Body of pancreas (tissue), 4 donors: ENCODE measurements around the gene MPHOSPH8. TPM values are rescaled to one million over a fixed set of nuclear protein-coding genes. Genes with fewer than 3 reads are reported as not detected.

Experiments used
- ATAC-seq: fragments of 150-250 bp; one replicate; pipeline ENCODE4 v1.9.1; 2016
- DNase-seq, 4 donors: peaks; one replicate each; pipeline ENCODE4 v3.0.0-alpha.2; 2019
- H3K27ac ChIP-seq, 4 donors: fragments of 200-600 bp; sonication (generic); 1 replicate in 3 of 4; 2 replicates in 1 of 4; pipeline versions ENCODE4 v1.5.1 to v1.6.1; 2016 to 2019; ENCODE audit warnings: mild to moderate bottlenecking in 1 of 4, mixed read lengths in 1 of 4, moderate library complexity in 1 of 4
- H3K27me3 ChIP-seq, 2 donors: fragments of 200-600 bp; sonication (generic); one replicate each; pipeline ENCODE4 v1.6.0; 2016; ENCODE audit warnings: mild to moderate bottlenecking in 1 of 2
- H3K36me3 ChIP-seq, 2 donors: fragments of 200-600 bp; sonication (generic); replicated peaks in 1 of 2; 2 replicates each; pipeline ENCODE4 v1.5.1; 2016; ENCODE audit warnings: low read depth in 2 of 2; ENCODE audit not compliant: insufficient read depth in 1 of 2
- H3K4me1 ChIP-seq: fragments of 200-600 bp; sonication (generic); one replicate; pipeline ENCODE4 v1.6.0; 2016
- H3K4me3 ChIP-seq, 2 donors: fragments of 200-600 bp; sonication (generic); 1 replicate in 1 of 2; 2 replicates in 1 of 2; pipeline ENCODE4 v1.5.1; 2016 to 2019
- H3K9me3 ChIP-seq, 3 donors: fragments of 200-600 bp; sonication (generic); 1 replicate in 2 of 3; 2 replicates in 1 of 3; pipeline ENCODE4 v1.5.1; 2016
- CTCF ChIP-seq, 7 experiments: fragments of 450-650 bp in 4 of 7; fragments of 200-600 bp in 3 of 7; sonication (generic) in 3 of 7; IDR thresholded peaks; one replicate each; pipeline ENCODE4 v1.5.1; 2016 to 2019; ENCODE audit warnings: antibody characterized with exemption in 7 of 7
- POLR2A ChIP-seq, 3 donors: fragments of 450-650 bp; IDR thresholded peaks; one replicate each; pipeline ENCODE4 v1.6.1; 2016; ENCODE audit warnings: antibody characterized with exemption in 3 of 3, mild to moderate bottlenecking in 2 of 3
- WGBS, 2 donors: methylation state at CpG; one replicate each; pipeline ENCODE4 v1.1.5; 2017; 5-methylcytosine and 5-hydroxymethylcytosine counted together
- intact Hi-C: fragments of 100-400 bp; cut with DNase I; formaldehyde crosslinking; loops from one replicate; pipeline ENCODE4 v1.15.1; 2023
- total RNA-seq, 2 donors: library from RNA; depleted of rRNA; stranded (reverse); fragments of >200 nt; gene quantifications; one replicate each; pipeline ENCODE4 v1.1.0, GENCODE V29; 2016

MPHOSPH8 gene
- total RNA-seq, 2 donors from 2014 or later: 18.7 to 23.4 TPM

- intact Hi-C loops: no loop called here
- DNase-seq (no peak), ATAC-seq (no peak)
- no peaks in the 10 kb centered on the region for H3K9me3 ChIP-seq
- no peaks in the 10 kb centered on the region for H3K36me3 ChIP-seq
- no peaks in the 10 kb centered on the region for H3K27me3 ChIP-seq
- WGBS, 2 donors: 42 to 58% methylated on average over 2 of the region's 2 CpGs
- no peak for TF ChIP-seq POLR2A (IDR thresholded peaks at IDR 0.05)
- no peak for TF ChIP-seq CTCF (IDR thresholded peaks at IDR 0.05)
- H3K4me3 ChIP-seq: no peak overlapping the region
- H3K4me1 ChIP-seq: peaks cover 6% of the 10 kb centered on the region
- H3K27ac ChIP-seq: no peak overlapping the region
These were observed 86.6 kb downstream of the MPHOSPH8 start for GRCh38 chr13:19720039-19720438.

Other genes with a start within 250 kb of the MPHOSPH8 start
- not detected for gene TPTE2, start 72.1 kb upstream of the MPHOSPH8 start, total RNA-seq
- gene PSPC1, start 149.3 kb downstream of the MPHOSPH8 start, total RNA-seq: 10 to 100 TPM; 37.1 to 72.5 TPM
- gene ZMYM5, start 230.0 kb downstream of the MPHOSPH8 start, total RNA-seq: 10 to 100 TPM; 10.6 to 16.8 TPM